ENCODE measurements around the gene ACOX3.
"Not testable (repeated sequence)": the region's sequence is repeated elsewhere in the genome, so short reads cannot be mapped to it uniquely, and the experiment has no call there.

ACOX3 gene

GRCh38 chr4:8428288-8429097 lies 12.0 kb downstream of the ACOX3 start:
- DNase-seq = peak; percentile 97 to 98

- no peak for DNase-seq
Measured at GRCh38 chr4:8427761-8428287, 12.7 kb downstream of the ACOX3 start.

- DNase-seq = no peak
Measured at GRCh38 chr4:8427262-8427661, 13.3 kb downstream of the ACOX3 start.

- no peak for DNase-seq
Measured at GRCh38 chr4:8422786-8423185, 17.7 kb downstream of the ACOX3 start.

GRCh38 chr4:8422327-8422726 lies 18.2 kb downstream of the ACOX3 start:
- no peak for DNase-seq

- DNase-seq = not testable (repeated sequence)
Measured at GRCh38 chr4:8420151-8420550, 20.4 kb downstream of the ACOX3 start.

GRCh38 chr4:8419222-8420041 lies 21.1 kb downstream of the ACOX3 start:
- peak; percentile 65 to 75 for DNase-seq

GRCh38 chr4:8417071-8417614 lies 23.4 kb downstream of the ACOX3 start:
- DNase-seq = no peak

GRCh38 chr4:8414377-8414776 lies 26.1 kb downstream of the ACOX3 start:
- peak; percentile 62 to 74 for DNase-seq

- no peak for DNase-seq
Measured at GRCh38 chr4:8412288-8412687, 28.2 kb downstream of the ACOX3 start.

GRCh38 chr4:8411351-8412180 lies 29.0 kb downstream of the ACOX3 start:
- DNase-seq = no peak

GRCh38 chr4:8410641-8411271 lies 29.8 kb downstream of the ACOX3 start:
- no peak for DNase-seq

- no peak for DNase-seq
Measured at GRCh38 chr4:8410066-8410625, 30.4 kb downstream of the ACOX3 start.

- DNase-seq = peak; percentile 28 to 40
Measured at GRCh38 chr4:8409264-8410065, 31.1 kb downstream of the ACOX3 start.

- DNase-seq = no peak
Measured at GRCh38 chr4:8407756-8408155, 32.8 kb downstream of the ACOX3 start.

- DNase-seq = no peak
Measured at GRCh38 chr4:8407316-8407715, 33.2 kb downstream of the ACOX3 start.

- peak in 1 of 2 experiments; percentile 34 for DNase-seq
Measured at GRCh38 chr4:8406887-8407286, 33.6 kb downstream of the ACOX3 start.

GRCh38 chr4:8405516-8405875 lies 35.0 kb downstream of the ACOX3 start:
- no peak for DNase-seq

GRCh38 chr4:8404791-8405515 lies 35.6 kb downstream of the ACOX3 start:
- no peak for DNase-seq

GRCh38 chr4:8403976-8404375 lies 36.5 kb downstream of the ACOX3 start:
- no peak for DNase-seq
